Measurements from ENCODE around the gene SPP2. TPM values are rescaled to one million over a fixed set of nuclear protein-coding genes. Genes with fewer than 3 reads are reported as not detected.

The SPP2 gene
- total and polyA plus RNA-seq, 2 experiments from 2014 or later: not detected

GRCh38 chr2:234125451-234126145 is 75.1 kb downstream of the SPP2 start:
- no peaks in the 10 kb centered on the region for H3K9me2 ChIP-seq (ENCODE audit: insufficient read depth)
- H3K27ac ChIP-seq: no peak overlapping the region
- no peak overlapping the region for H2AFZ ChIP-seq
- H3K4me2 ChIP-seq (ENCODE audit: unreplicated experiment): no peak overlapping the region
- no peaks in the 10 kb centered on the region for H3K79me2 ChIP-seq (ENCODE audit: insufficient read depth)
- no peaks in the 10 kb centered on the region for H3K27me3 ChIP-seq (replicated peaks; ENCODE audit: insufficient read depth)
- no peaks in the 10 kb centered on the region for H3K9me3 ChIP-seq (ENCODE audit: low read depth)
- no peak for DNase-seq
- 82 to 83% methylated on average over 7 of the region's 7 CpGs for WGBS, 2 experiments (ENCODE audit: low coverage in 1 of 2, low lambda C conversion rate in 2 of 2, missing lambda C conversion rate in 2 of 2)
- H3F3A ChIP-seq (ENCODE audit: insufficient read depth): no peaks in the 10 kb centered on the region
- no peaks in the 10 kb centered on the region for H3K4me1 ChIP-seq (ENCODE audit: insufficient read depth)
- no peak overlapping the region for H3K4me3 ChIP-seq
- TF ChIP-seq EZH2phosphoT487 (IDR thresholded peaks at IDR 0.05; ENCODE audit: insufficient read depth, low read depth) (no peak), EZH2 (IDR thresholded peaks at IDR 0.05; ENCODE audit: insufficient read depth, poor library complexity, severe bottlenecking) (no peak)
- H3K36me3 ChIP-seq (ENCODE audit: low read depth): no peaks in the 10 kb centered on the region
- in situ Hi-C loops (cut with MboI): loop anchor here (25.0 kb wide), 1 partner anchor 987 kb away; no protein-coding TSS in a partner anchor
- H4K20me1 ChIP-seq (ENCODE audit: insufficient read depth): no peaks in the 10 kb centered on the region
- H3K9ac ChIP-seq: no peak overlapping the region

- Histone ChIP-seq H3K27me3 (replicated peaks; ENCODE audit: insufficient read depth) (no peaks in the 10 kb centered on the region), H4K20me1 (ENCODE audit: insufficient read depth) (no peaks in the 10 kb centered on the region), H3K4me2 (ENCODE audit: unreplicated experiment) (no peak overlapping the region), H3K9me2 (ENCODE audit: insufficient read depth) (no peaks in the 10 kb centered on the region), H3K36me3 (ENCODE audit: low read depth) (no peaks in the 10 kb centered on the region), H3K27ac (no peak overlapping the region), H3K79me2 (ENCODE audit: insufficient read depth) (no peaks in the 10 kb centered on the region), H3F3A (ENCODE audit: insufficient read depth) (no peaks in the 10 kb centered on the region), H3K9me3 (ENCODE audit: low read depth) (no peaks in the 10 kb centered on the region), H3K9ac (no peak overlapping the region), H3K4me3 (no peak overlapping the region), H2AFZ (no peak overlapping the region), H3K4me1 (ENCODE audit: insufficient read depth) (no peaks in the 10 kb centered on the region)
- TF ChIP-seq EZH2 (IDR thresholded peaks at IDR 0.05; ENCODE audit: insufficient read depth, poor library complexity, severe bottlenecking) (no peak), EZH2phosphoT487 (IDR thresholded peaks at IDR 0.05; ENCODE audit: insufficient read depth, low read depth) (no peak)
- in situ Hi-C loops (cut with MboI): loop anchor here (25.0 kb wide), 1 partner anchor 986 kb away; no protein-coding TSS in a partner anchor
- 84 to 89% methylated on average over 6 of the region's 6 CpGs for WGBS, 2 experiments (ENCODE audit: low coverage in 1 of 2, low lambda C conversion rate in 2 of 2, missing lambda C conversion rate in 2 of 2)
- DNase-seq: no peak
Observed at GRCh38 chr2:234126146-234126470, 75.6 kb downstream of the SPP2 start.

Other genes starting within 250 kb of the SPP2 start
- gene HJURP, start 196.2 kb upstream of the SPP2 start, total RNA-seq (2014; rRNA removed; shearing (Covaris generic)): 10.9 and 13.2 TPM in 2 replicates
- 13.5 and 13.9 TPM in 2 replicates for gene HJURP, start 196.2 kb upstream of the SPP2 start, polyA plus RNA-seq (2016; fragmentation: Nextera tagmentation; extraction: Ambion mirVana)
- not detected in 2 replicates for gene TRPM8, start 133.3 kb upstream of the SPP2 start, total RNA-seq (2014; rRNA removed; shearing (Covaris generic))
- gene TRPM8, start 133.3 kb upstream of the SPP2 start, polyA plus RNA-seq (2016; fragmentation: Nextera tagmentation; extraction: Ambion mirVana): not detected in 2 replicates

Measured in GM23248 (cell line).